Activated CD8-positive, alpha-beta memory T cell treated with anti-CD3 and anti-CD28 coated beads, Interleukin-2, amount 10 ng/mL, durations not matched to agents 7 days and 5 days (primary cell): ENCODE results near the gene NAB1. TPM values are rescaled to one million over a fixed set of nuclear protein-coding genes. Genes with fewer than 3 reads are reported as not detected.

Source experiments
- ATAC-seq: fragments of 150-1000 bp; cut with Tn5 transposase; one replicate; pipeline ENCODE4 v1.10.0; 2021; ENCODE audit warnings: moderate library complexity
- CTCF ChIA-PET: fragments of 350-600 bp; sonication (Branson Sonifier 250); formaldehyde crosslinking; loops from one replicate; lab custom pipeline; 2021; ENCODE audit warnings: antibody characterized with exemption; lab: Charles Lee
- DNase-seq: peaks from one replicate; pipeline ENCODE4 v3.0.0-alpha.2; 2020
- H3K27ac Mint-ChIP-seq: one replicate; pipeline ENCODE4 v1.8.0; 2021; ENCODE audit warnings: mild to moderate bottlenecking, mixed read lengths
- H3K27me3 Mint-ChIP-seq: one replicate; pipeline ENCODE4 v1.8.0; 2021; ENCODE audit warnings: mixed read lengths
- H3K36me3 Mint-ChIP-seq: one replicate; pipeline ENCODE4 v1.8.0; 2021; ENCODE audit warnings: mild to moderate bottlenecking, mixed read lengths
- H3K4me1 Mint-ChIP-seq: one replicate; pipeline ENCODE4 v1.8.0; 2021; ENCODE audit warnings: mixed read lengths
- H3K4me3 Mint-ChIP-seq: one replicate; pipeline ENCODE4 v1.8.0; 2021; ENCODE audit warnings: mild to moderate bottlenecking, moderate library complexity, mixed read lengths
- H3K9me3 Mint-ChIP-seq: one replicate; pipeline ENCODE4 v1.8.0; 2022; ENCODE audit warnings: low read depth, mixed read lengths
- total RNA-seq, 2 experiments: library from RNA; stranded (reverse); gene quantifications; one replicate each; pipeline ENCODE4 v1.2.3, GENCODE V29; 2021

Gene NAB1
- total RNA-seq, 2 experiments from 2014 or later: 36.8 to 38.4 TPM

- Mint-ChIP-seq H3K36me3 (peaks cover 42% of the 10 kb centered on the region), H3K4me3 (no peak overlapping the region)
- CTCF ChIA-PET: interaction anchor here (2.1 kb wide), 1 partner anchor 13 kb away, joined by 9 read pairs; no protein-coding TSS in a partner anchor
Observed at GRCh38 chr2:190666895-190667294, 18.0 kb downstream of the NAB1 start.

GRCh38 chr2:190668892-190669291 lies 20.0 kb downstream of the NAB1 start:
- Mint-ChIP-seq H3K4me1 (peaks cover 39% of the 10 kb centered on the region), H3K27ac (no peak overlapping the region), H3K4me3 (no peak overlapping the region), H3K36me3 (peaks cover 49% of the 10 kb centered on the region), H3K9me3 (peaks cover 2% of the 10 kb centered on the region), H3K27me3 (no peaks in the 10 kb centered on the region)
- DNase-seq (no peak), ATAC-seq (no peak)
- CTCF ChIA-PET: no interaction called here

More at GRCh38 chr2:190666895-190667294, 18.0 kb downstream of the NAB1 start:
- peak overlapping the region; percentile 24 for H3K27ac Mint-ChIP-seq
- no peaks in the 10 kb centered on the region for H3K27me3 Mint-ChIP-seq
- peaks cover 2% of the 10 kb centered on the region for H3K9me3 Mint-ChIP-seq
- DNase-seq (no peak), ATAC-seq (no peak)
- H3K4me1 Mint-ChIP-seq: peaks cover 38% of the 10 kb centered on the region

GRCh38 chr2:190670182-190670946 lies 21.5 kb downstream of the NAB1 start:
- Mint-ChIP-seq H3K4me3 (peak overlapping the region; percentile 17), H3K4me1 (peaks cover 47% of the 10 kb centered on the region), H3K9me3 (no peaks in the 10 kb centered on the region), H3K27me3 (no peaks in the 10 kb centered on the region), H3K36me3 (peaks cover 54% of the 10 kb centered on the region), H3K27ac (peak overlapping the region; percentile 67)
- DNase-seq: no peak
- CTCF ChIA-PET: no interaction called here
- peak; percentile 44 for ATAC-seq

GRCh38 chr2:190674966-190675650 lies 26.2 kb downstream of the NAB1 start:
- no peaks in the 10 kb centered on the region for H3K27me3 Mint-ChIP-seq
- DNase-seq (no peak), ATAC-seq (peak; percentile 30)
- H3K4me1 Mint-ChIP-seq: peaks cover 67% of the 10 kb centered on the region
- peak overlapping the region; percentile 54 for H3K4me3 Mint-ChIP-seq
- H3K9me3 Mint-ChIP-seq: no peaks in the 10 kb centered on the region
- peak overlapping the region; percentile 85 for H3K27ac Mint-ChIP-seq
- CTCF ChIA-PET: interaction anchor here (0.7 to 2.7 kb wide), 4 partner anchors 11 to 292 kb away, joined by 3 to 11 read pairs (median 4); no protein-coding TSS in a partner anchor
- peaks cover 51% of the 10 kb centered on the region for H3K36me3 Mint-ChIP-seq

- Mint-ChIP-seq H3K4me3 (no peak overlapping the region), H3K4me1 (peaks cover 61% of the 10 kb centered on the region), H3K27me3 (no peaks in the 10 kb centered on the region), H3K9me3 (no peaks in the 10 kb centered on the region), H3K27ac (peak overlapping the region; percentile 60), H3K36me3 (peaks cover 40% of the 10 kb centered on the region)
- ATAC-seq: no peak
- DNase-seq: no peak
- CTCF ChIA-PET: interaction anchor here (2.7 kb wide), 1 partner anchor 16 kb away, joined by 11 read pairs; no protein-coding TSS in a partner anchor
Observed at GRCh38 chr2:190677255-190677654, 28.4 kb downstream of the NAB1 start.

- peaks cover 33% of the 10 kb centered on the region for H3K36me3 Mint-ChIP-seq
- no peaks in the 10 kb centered on the region for H3K9me3 Mint-ChIP-seq
- peaks cover 54% of the 10 kb centered on the region for H3K4me1 Mint-ChIP-seq
- peak overlapping the region; percentile 62 for H3K4me3 Mint-ChIP-seq
- H3K27me3 Mint-ChIP-seq: no peaks in the 10 kb centered on the region
- H3K27ac Mint-ChIP-seq: peak overlapping the region; percentile 82
- CTCF ChIA-PET: interaction anchor here (1.1 to 3.6 kb wide), 10 partner anchors 11 to 296 kb away, joined by 3 to 15 read pairs (median 7); no protein-coding TSS in a partner anchor
- DNase-seq: peak; percentile 59
- peak; percentile 75 for ATAC-seq
Observed at GRCh38 chr2:190678444-190679162, 29.7 kb downstream of the NAB1 start.

- H3K4me1 Mint-ChIP-seq: peaks cover 46% of the 10 kb centered on the region
Observed at GRCh38 chr2:190679391-190679790, 30.5 kb downstream of the NAB1 start.

GRCh38 chr2:190679813-190680591 lies 31.1 kb downstream of the NAB1 start:
- Mint-ChIP-seq H3K9me3 (no peaks in the 10 kb centered on the region), H3K36me3 (peaks cover 29% of the 10 kb centered on the region), H3K4me1 (peaks cover 40% of the 10 kb centered on the region), H3K27me3 (no peaks in the 10 kb centered on the region), H3K4me3 (peak overlapping the region; percentile 40), H3K27ac (peak overlapping the region; percentile 79)
- DNase-seq: peak; percentile 62
- ATAC-seq: peak; percentile 50
- CTCF ChIA-PET: interaction anchor here (0.6 to 3.6 kb wide), 22 partner anchors 10 to 297 kb away, joined by 3 to 15 read pairs (median 4); no protein-coding TSS in a partner anchor

More at GRCh38 chr2:190679391-190679790, 30.5 kb downstream of the NAB1 start:
- Mint-ChIP-seq H3K27me3 (no peaks in the 10 kb centered on the region), H3K9me3 (no peaks in the 10 kb centered on the region), H3K27ac (peak overlapping the region; percentile 79), H3K36me3 (peaks cover 30% of the 10 kb centered on the region), H3K4me3 (peak overlapping the region; percentile 40)
- ATAC-seq: no peak
- CTCF ChIA-PET: interaction anchor here (1.1 to 3.6 kb wide), 17 partner anchors 11 to 296 kb away, joined by 3 to 15 read pairs (median 6); no protein-coding TSS in a partner anchor
- no peak for DNase-seq

GRCh38 chr2:190682168-190682567 lies 33.3 kb downstream of the NAB1 start:
- H3K36me3 Mint-ChIP-seq: peaks cover 29% of the 10 kb centered on the region
- H3K4me1 Mint-ChIP-seq: peaks cover 29% of the 10 kb centered on the region
- H3K27ac Mint-ChIP-seq: no peak overlapping the region
- DNase-seq (no peak), ATAC-seq (no peak)
- no peaks in the 10 kb centered on the region for H3K9me3 Mint-ChIP-seq
- H3K27me3 Mint-ChIP-seq: no peaks in the 10 kb centered on the region
- CTCF ChIA-PET: interaction anchor here (1.4 to 1.6 kb wide), 2 partner anchors 12 to 26 kb away, joined by 4 read pairs; no protein-coding TSS in a partner anchor
- H3K4me3 Mint-ChIP-seq: no peak overlapping the region

GRCh38 chr2:190683802-190684201 lies 34.9 kb downstream of the NAB1 start:
- Mint-ChIP-seq H3K9me3 (no peaks in the 10 kb centered on the region), H3K4me1 (peaks cover 19% of the 10 kb centered on the region), H3K36me3 (peaks cover 39% of the 10 kb centered on the region), H3K27ac (no peak overlapping the region), H3K27me3 (no peaks in the 10 kb centered on the region), H3K4me3 (no peak overlapping the region)
- DNase-seq (no peak), ATAC-seq (no peak)
- CTCF ChIA-PET: interaction anchor here (1.4 kb wide), 1 partner anchor 10 kb away, joined by 4 read pairs; no protein-coding TSS in a partner anchor

- H3K27me3 Mint-ChIP-seq: no peaks in the 10 kb centered on the region
- no peak overlapping the region for H3K27ac Mint-ChIP-seq
- H3K9me3 Mint-ChIP-seq: no peaks in the 10 kb centered on the region
- CTCF ChIA-PET: interaction anchor here (1.2 kb wide), 1 partner anchor 9 kb away, joined by 3 read pairs; no protein-coding TSS in a partner anchor
- ATAC-seq: no peak
- no peak overlapping the region for H3K4me3 Mint-ChIP-seq
- H3K36me3 Mint-ChIP-seq: peaks cover 39% of the 10 kb centered on the region
- DNase-seq: no peak
- peaks cover 9% of the 10 kb centered on the region for H3K4me1 Mint-ChIP-seq
Observed at GRCh38 chr2:190684931-190685330, 36.0 kb downstream of the NAB1 start.

GRCh38 chr2:190685333-190685732 lies 36.5 kb downstream of the NAB1 start:
- DNase-seq (no peak), ATAC-seq (no peak)

More at GRCh38 chr2:190685333-190685732, 36.5 kb downstream of the NAB1 start:
- Mint-ChIP-seq H3K27ac (no peak overlapping the region), H3K4me3 (no peak overlapping the region), H3K4me1 (peaks cover 5% of the 10 kb centered on the region), H3K36me3 (peaks cover 38% of the 10 kb centered on the region), H3K9me3 (no peaks in the 10 kb centered on the region), H3K27me3 (no peaks in the 10 kb centered on the region)
- CTCF ChIA-PET: interaction anchor here (1.2 kb wide), 1 partner anchor 10 kb away, joined by 3 read pairs; no protein-coding TSS in a partner anchor
